HG03558 (cell line): ENCODE measurements around the gene BTBD2.

Experiments
- ATAC-seq: cut with Tn5 transposase; IDR thresholded peaks from one replicate; pipeline ENCODE4 v1.9.1; 2021; ENCODE audit warnings: moderate number of reproducible peaks; ENCODE audit not compliant: unreplicated experiment; ENCODE audit errors: extremely low read depth

Gene BTBD2

GRCh38 chr19:1944916-1945561, 70.5 kb downstream of the BTBD2 start:
- no peak for ATAC-seq

GRCh38 chr19:1944088-1944915, 71.2 kb downstream of the BTBD2 start:
- no peak for ATAC-seq

- no peak for ATAC-seq
These were observed 71.8 kb downstream of the BTBD2 start for GRCh38 chr19:1943661-1944087.

GRCh38 chr19:1942934-1943555, 72.5 kb downstream of the BTBD2 start:
- ATAC-seq, result no peak

- ATAC-seq, result no peak
These were observed 73.2 kb downstream of the BTBD2 start for GRCh38 chr19:1942078-1942933.

GRCh38 chr19:1941146-1942077, 74.1 kb downstream of the BTBD2 start, which contains the start of gene CSNK1G2:
Gene CSNK1G2, plus strand, starts transcription at chr19:1941172. Its CDS starts 28,601 bp downstream, at chr19:1969773.
- no peak for ATAC-seq

GRCh38 chr19:1938071-1938470, 77.4 kb downstream of the BTBD2 start:
- no peak for ATAC-seq

GRCh38 chr19:1936916-1937610, 78.5 kb downstream of the BTBD2 start:
- no peak for ATAC-seq

GRCh38 chr19:1936430-1936829, 79.1 kb downstream of the BTBD2 start:
- ATAC-seq, result no peak

GRCh38 chr19:1935484-1936208, 79.9 kb downstream of the BTBD2 start:
- no peak for ATAC-seq
